ENCODE measurements around the gene ATXN7.

The ATXN7 gene

GRCh38 chr3:63867225-63867624 lies 3.6 kb downstream of the ATXN7 start:
- no peak for DNase-seq

GRCh38 chr3:63869940-63870614 lies 6.4 kb downstream of the ATXN7 start:
- DNase-seq, result no peak

- DNase-seq, result no peak
These were observed 6.9 kb downstream of the ATXN7 start for GRCh38 chr3:63870615-63871005.

- no peak for DNase-seq
These were observed 8.7 kb downstream of the ATXN7 start for GRCh38 chr3:63872135-63872924.

- no peak for DNase-seq
These were observed 11.1 kb downstream of the ATXN7 start for GRCh38 chr3:63874769-63875168.

GRCh38 chr3:63875510-63875909 lies 11.8 kb downstream of the ATXN7 start:
- DNase-seq, result no peak

- DNase-seq, result no peak
These were observed 12.6 kb downstream of the ATXN7 start for GRCh38 chr3:63876260-63876659.

- no peak for DNase-seq
These were observed 14.2 kb downstream of the ATXN7 start for GRCh38 chr3:63877737-63878393.

- DNase-seq, result no peak
These were observed 14.9 kb downstream of the ATXN7 start for GRCh38 chr3:63878394-63879060.

GRCh38 chr3:63880653-63881052 lies 17.0 kb downstream of the ATXN7 start:
- DNase-seq, result no peak

GRCh38 chr3:63886858-63887257 lies 23.2 kb downstream of the ATXN7 start:
- DNase-seq, result no peak

- DNase-seq, result no peak
These were observed 27.9 kb downstream of the ATXN7 start for GRCh38 chr3:63891518-63891917.

GRCh38 chr3:63892773-63893352 lies 29.2 kb downstream of the ATXN7 start:
- no peak for DNase-seq

GRCh38 chr3:63895422-63896189 lies 31.9 kb downstream of the ATXN7 start:
- no peak for DNase-seq

- DNase-seq, result no peak
These were observed 32.8 kb downstream of the ATXN7 start for GRCh38 chr3:63896332-63897030.

- DNase-seq, result no peak
These were observed 36.3 kb downstream of the ATXN7 start for GRCh38 chr3:63900010-63900409.

GRCh38 chr3:63900459-63900858 lies 36.8 kb downstream of the ATXN7 start:
- DNase-seq, result no peak

- DNase-seq, result no peak
These were observed 42.3 kb downstream of the ATXN7 start for GRCh38 chr3:63905731-63906620.

- DNase-seq, result no peak
These were observed 44.5 kb downstream of the ATXN7 start for GRCh38 chr3:63908081-63908736.

- DNase-seq, result no peak
These were observed 45.1 kb downstream of the ATXN7 start for GRCh38 chr3:63908776-63909175.
